SK-N-SH (cell line): ENCODE data around the gene COL4A2. TPM values are rescaled to one million over a fixed set of nuclear protein-coding genes. Genes with fewer than 3 reads are reported as not detected.

Source experiments
- CTCF ChIA-PET: fragments of 300-600, 350-600 bp; formaldehyde crosslinking; extraction: SDS; loops from one replicate; lab custom pipeline; 2021; lab: Yijun Ruan, JAX
- POLR2A ChIA-PET: fragments of 350-600 bp; sonication (Branson Sonifier 250); formaldehyde crosslinking; extraction: SDS; loops from one replicate; lab custom pipeline; 2020; ENCODE audit warnings: antibody characterized with exemption, inconsistent platforms; lab: Yijun Ruan, JAX
- DNase-seq: peaks from one replicate; pipeline ENCODE4 v3.0.0; 2012
- H2AFZ ChIP-seq: fragments of 200-600 bp; sonication (generic); 2 replicates; pipeline ENCODE4 v1.8.1; 2016; ENCODE audit warnings: antibody characterized with exemption, mild to moderate bottlenecking, low read depth
- H3F3A ChIP-seq: fragments of 200-600 bp; sonication (generic); replicated peaks from 2 replicates; pipeline ENCODE3; 2016; ENCODE audit warnings: antibody characterized with exemption, mild to moderate bottlenecking; ENCODE audit not compliant: insufficient read depth
- H3K27ac ChIP-seq, 2 experiments: fragments of 200-500 bp in 1 of 2; fragments of 200-600 bp in 1 of 2; sonication (Bioruptor generic) in 1 of 2; sonication (generic), shearing (Covaris generic) in 1 of 2; 2 replicates each; pipeline versions ENCODE4 v1.5.1 to v1.6.1; 2014 to 2016; ENCODE audit warnings: low read depth in 2 of 2, inconsistent platforms in 1 of 2, low read length in 1 of 2, mild to moderate bottlenecking in 1 of 2, mixed read lengths in 1 of 2
- H3K27me3 ChIP-seq: fragments of 200-600 bp; sonication (generic), shearing (Covaris generic); 2 replicates; pipeline ENCODE4 v1.6.1; 2016; ENCODE audit warnings: mixed run types; ENCODE audit not compliant: insufficient read depth
- H3K36me3 ChIP-seq, 2 experiments: fragments of 200-500 bp in 1 of 2; fragments of 200-600 bp in 1 of 2; sonication (Bioruptor generic) in 1 of 2; sonication (generic) in 1 of 2; replicated peaks in 1 of 2; 2 replicates each; pipeline versions ENCODE3 to v1.5.1; 2014 to 2016; ENCODE audit warnings: low read length in 1 of 2, mild to moderate bottlenecking in 1 of 2; ENCODE audit not compliant: insufficient read depth in 2 of 2, control insufficient read depth in 1 of 2
- H3K4me1 ChIP-seq, 2 experiments: fragments of 200-500 bp in 1 of 2; fragments of 200-600 bp in 1 of 2; sonication (Bioruptor generic) in 1 of 2; sonication (generic), shearing (Covaris generic) in 1 of 2; 2 replicates each; pipeline versions ENCODE4 v1.5.1 to v1.6.1; 2014 to 2016; ENCODE audit warnings: low read depth in 1 of 2, low read length in 1 of 2, mixed run types in 1 of 2; ENCODE audit not compliant: insufficient read depth in 2 of 2, control insufficient read depth in 1 of 2
- H3K4me2 ChIP-seq: fragments of 200-600 bp; sonication (generic), shearing (Covaris generic); 2 replicates; pipeline ENCODE4 v1.6.1; 2017; ENCODE audit warnings: mixed run types
- H3K4me3 ChIP-seq, 2 experiments: fragments of 200-500 bp in 1 of 2; fragments of 200-600 bp in 1 of 2; sonication (Bioruptor generic) in 1 of 2; sonication (generic), shearing (Covaris generic) in 1 of 2; 2 replicates each; pipeline versions ENCODE4 v1.5.1 to v1.8.1; 2014 to 2016; ENCODE audit warnings: low read depth in 2 of 2, inconsistent platforms in 1 of 2, low read length in 1 of 2, mild to moderate bottlenecking in 1 of 2, mixed read lengths in 1 of 2, moderate library complexity in 1 of 2
- H3K79me2 ChIP-seq: fragments of 200-600 bp; sonication (generic); 2 replicates; pipeline ENCODE4 v1.8.1; 2017; ENCODE audit warnings: mild to moderate bottlenecking; ENCODE audit not compliant: insufficient read depth
- H3K9ac ChIP-seq: fragments of 200-600 bp; sonication (generic); 2 replicates; pipeline ENCODE4 v1.6.1; 2017; ENCODE audit warnings: mixed run types
- H3K9me2 ChIP-seq: fragments of 200-600 bp; sonication (generic); 2 replicates; pipeline ENCODE4 v1.6.1; 2017; ENCODE audit warnings: mixed run types
- H3K9me3 ChIP-seq: fragments of 200-600 bp; sonication (generic); 2 replicates; pipeline ENCODE4 v1.6.1; 2017; ENCODE audit warnings: mixed run types, mild to moderate bottlenecking, moderate library complexity
- H4K20me1 ChIP-seq: fragments of 200-600 bp; sonication (generic); 2 replicates; pipeline ENCODE4 v1.6.1; 2017; ENCODE audit warnings: mild to moderate bottlenecking, mixed run types; ENCODE audit not compliant: insufficient read depth
- ELF1 ChIP-seq: IDR thresholded peaks from 2 replicates; pipeline ENCODE4 v1.4.0; 2012
- EP300 ChIP-seq, 2 experiments: IDR thresholded peaks; 2 replicates each; pipeline versions ENCODE4 v1.4.0 to v1.6.1; 2012; ENCODE audit warnings: borderline replicate concordance in 1 of 2, low read depth in 1 of 2, low read length in 1 of 2
- EZH2phosphoT487 ChIP-seq: fragments of 200-600 bp; sonication (generic); IDR thresholded peaks from 2 replicates; pipeline ENCODE4 v1.6.1; 2017; ENCODE audit warnings: low read depth, mixed run types, mild to moderate bottlenecking, antibody characterized with exemption, moderate library complexity, borderline replicate concordance
- FOSL2 ChIP-seq: IDR thresholded peaks from 2 replicates; pipeline ENCODE4 v1.4.0; 2012; ENCODE audit warnings: low read depth, mild to moderate bottlenecking, moderate library complexity, borderline replicate concordance
- FOXM1 ChIP-seq: IDR thresholded peaks from 2 replicates; pipeline ENCODE4 v1.4.0; 2012; ENCODE audit warnings: low read depth, mild to moderate bottlenecking
- GABPA ChIP-seq: IDR thresholded peaks from 2 replicates; pipeline ENCODE4 v1.4.0; 2012; ENCODE audit warnings: low read depth, mild to moderate bottlenecking
- GATA2 ChIP-seq: sonication (generic); formaldehyde crosslinking; IDR thresholded peaks from 2 replicates; pipeline ENCODE4 v1.5.0; 2020; ENCODE audit warnings: mild to moderate bottlenecking, missing genetic modification reagents
- IRF3 ChIP-seq: fragments of 150-350 bp; IDR thresholded peaks from 2 replicates; pipeline ENCODE4 v1.6.1; 2016; ENCODE audit warnings: mild to moderate bottlenecking, low read depth, low read length
- JUND ChIP-seq: IDR thresholded peaks from 2 replicates; pipeline ENCODE4 v1.4.0; 2012
- MAX ChIP-seq: IDR thresholded peaks from 2 replicates; pipeline ENCODE4 v1.4.0; 2012; ENCODE audit warnings: low read depth
- MXI1 ChIP-seq: IDR thresholded peaks from 2 replicates; pipeline ENCODE4 v1.6.1; 2012; ENCODE audit warnings: mild to moderate bottlenecking, low read depth, low read length, improper control_type of control experiment
- NRF1 ChIP-seq: IDR thresholded peaks from 2 replicates; pipeline ENCODE4 v1.6.1; 2012; ENCODE audit warnings: low read depth, mild to moderate bottlenecking, low read length
- PBX3 ChIP-seq: IDR thresholded peaks from 2 replicates; pipeline ENCODE4; 2012
- RAD21 ChIP-seq: IDR thresholded peaks from 2 replicates; pipeline ENCODE4 v1.6.1; 2012; ENCODE audit warnings: mild to moderate bottlenecking, low read length
- REST ChIP-seq: IDR thresholded peaks from 2 replicates; pipeline ENCODE4 v1.6.1; 2012; ENCODE audit warnings: mild to moderate bottlenecking, low read depth, low read length, moderate library complexity
- RXRA ChIP-seq: IDR thresholded peaks from 2 replicates; pipeline ENCODE4 v1.4.0; 2012; ENCODE audit warnings: low read depth, mild to moderate bottlenecking, borderline replicate concordance
- SMC3 ChIP-seq: IDR thresholded peaks from 2 replicates; pipeline ENCODE4 v1.6.1; 2012; ENCODE audit warnings: low read depth, low read length, improper control_type of control experiment
- TAF1 ChIP-seq: IDR thresholded peaks from 2 replicates; pipeline ENCODE4 v1.6.1; 2012; ENCODE audit warnings: low read depth, mild to moderate bottlenecking, low read length, moderate library complexity, borderline replicate concordance
- TCF12 ChIP-seq: IDR thresholded peaks from 2 replicates; pipeline ENCODE4 v1.4.0; 2012
- USF2 ChIP-seq: fragments of 150-350 bp; IDR thresholded peaks from 2 replicates; pipeline ENCODE4 v1.6.1; 2017; ENCODE audit warnings: antibody characterized with exemption, low read length, low read depth, borderline replicate concordance
- ZBTB33 ChIP-seq: IDR thresholded peaks from 2 replicates; pipeline ENCODE4 v1.4.0; 2012; ENCODE audit warnings: low read depth, borderline replicate concordance
- WGBS: methylation state at CpG from one replicate; pipeline ENCODE4 v1.1.6; 2017; ENCODE audit warnings: low lambda C conversion rate; 5-methylcytosine and 5-hydroxymethylcytosine counted together
- polyA plus RNA-seq, 3 experiments: library from polyadenylated mRNA; depleted of rRNA; stranded (reverse); fragments of >200 nt; gene quantifications; 2 replicates each; pipeline ENCODE4 v1.2.3, GENCODE V29; 2012

COL4A2 gene
- polyA plus RNA-seq, 1 of the 3 experiments (the other 2 are of a cell fraction): 137 TPM

GRCh38 chr13:110546378-110546777, 239.3 kb downstream of the COL4A2 start (continued):
- no peak for TF ChIP-seq PBX3
- TF ChIP-seq RXRA: no peak

GRCh38 chr13:110546926-110547325, 239.8 kb downstream of the COL4A2 start:
- CTCF ChIA-PET: no interaction called here
- H3K4me2 ChIP-seq: peak overlapping the region; percentile 59; the same call in 1 of the 2 replicates
- no peak overlapping the region for H2AFZ ChIP-seq
- no peak for TF ChIP-seq MXI1
- 0 out of 2 replicates have a peak, but pooled peaks have one; percentile 43 for TF ChIP-seq MAX
- TF ChIP-seq IRF3: no peak
- no peak for TF ChIP-seq GABPA
- TF ChIP-seq EZH2phosphoT487: no peak
- no peak for TF ChIP-seq EP300 (IDR thresholded peaks at IDR 0.05; ENCODE audit: borderline replicate concordance in 1 of 2, low read depth in 1 of 2, low read length in 1 of 2)
- TF ChIP-seq REST: no peak
- TF ChIP-seq TAF1: no peak
- peak; percentile 65; the same call in 1 of the 2 replicates for TF ChIP-seq RXRA
- peak; percentile 76 for TF ChIP-seq FOSL2
- TF ChIP-seq ZBTB33: peak; percentile 22; the same call in 1 of the 2 replicates
- TF ChIP-seq NRF1: no peak
- peak; percentile 70 for TF ChIP-seq TCF12
- no peak for TF ChIP-seq ELF1
- no peak for TF ChIP-seq GATA2 (CRISPR knock-in tag)
- peak; percentile 69 for TF ChIP-seq JUND
- no peak for TF ChIP-seq SMC3
- TF ChIP-seq USF2: no peak
- TF ChIP-seq FOXM1: no peak
- TF ChIP-seq RAD21: no peak

More at GRCh38 chr13:110546926-110547325, 239.8 kb downstream of the COL4A2 start:
- Histone ChIP-seq H3K27ac (peak overlapping the region in 1 of 2 experiments; percentile 33; a peak in 1 of 4 replicates), H3K79me2 (no peaks in the 10 kb centered on the region), H3K9ac (no peak overlapping the region), H3K36me3 (no peaks in the 10 kb centered on the region), H3K9me2 (no peaks in the 10 kb centered on the region), H3K4me3 (no peak overlapping the region), H3K27me3 (no peaks in the 10 kb centered on the region), H3K9me3 (no peaks in the 10 kb centered on the region), H4K20me1 (no peaks in the 10 kb centered on the region), H3F3A (peaks cover 2% of the 10 kb centered on the region), H3K4me1 (peaks cover 3 to 11% of the 10 kb centered on the region in 2 experiments; a peak in 1 of 4 replicates)
- DNase-seq: no peak
- POLR2A ChIA-PET: no interaction called here
- 48% methylated on average over 14 of the region's 14 CpGs for WGBS
